A673 (cell line): ENCODE measurements around the gene SVIL. TPM values are rescaled to one million over a fixed set of nuclear protein-coding genes. Genes with fewer than 3 reads are reported as not detected.

Source experiments
- Bru-seq: library from RNA; stranded (reverse); fragments of 400-500 nt; gene quantifications from one replicate; lab custom pipeline; 2021; lab: Mats Ljungman, UMichigan
- BruChase-seq, 2 experiments: library from RNA; stranded (reverse); fragments of 400-500 nt; gene quantifications; one replicate each; lab custom pipeline; 2021; lab: Mats Ljungman, UMichigan
- BruUV-seq: library from RNA; stranded (reverse); fragments of 400-500 nt; replicated peaks from 2 replicates; lab custom pipeline; 2021; lab: Mats Ljungman, UMichigan
- CTCF ChIA-PET: fragments of 300-600 bp; sonication (Branson Sonifier 250); formaldehyde crosslinking; loops from one replicate; lab custom pipeline; 2022; ENCODE audit warnings: antibody characterized with exemption; lab: Charles Lee
- POLR2A ChIA-PET: fragments of 300-600 bp; sonication (Branson Sonifier 250); formaldehyde crosslinking; loops from one replicate; lab custom pipeline; 2022; ENCODE audit warnings: antibody characterized with exemption; ENCODE audit not compliant: low non-redundant PET; lab: Charles Lee
- DNase-seq: peaks from one replicate; pipeline ENCODE4 v3.0.0-alpha.2; 2015; ENCODE audit warnings: low spot score
- H3K27ac ChIP-seq: fragments of 200-600 bp; sonication (generic); 2 replicates; pipeline ENCODE4 v1.5.1; 2016; ENCODE audit warnings: mixed run types, low read depth, mild to moderate bottlenecking, mixed read lengths, antibody characterized with exemption, low read length; ENCODE audit not compliant: poor library complexity, severe bottlenecking
- H3K27me3 ChIP-seq: fragments of 200-600 bp; sonication (generic); replicated peaks from 2 replicates; pipeline ENCODE4 v1.6.1; 2017; ENCODE audit warnings: mixed run types, low read depth, mild to moderate bottlenecking, mixed read lengths, antibody characterized with exemption, low read length; ENCODE audit not compliant: insufficient read depth, poor library complexity
- H3K36me3 ChIP-seq: fragments of 200-600 bp; sonication (generic); 2 replicates; pipeline ENCODE4 v1.6.1; 2016; ENCODE audit warnings: mixed run types, mild to moderate bottlenecking, mixed read lengths, antibody characterized with exemption, low read length; ENCODE audit not compliant: insufficient read depth, poor library complexity, severe bottlenecking
- H3K4me1 ChIP-seq: fragments of 200-600 bp; sonication (generic); 2 replicates; pipeline ENCODE4 v1.6.1; 2017; ENCODE audit warnings: mixed run types, mild to moderate bottlenecking, mixed read lengths, antibody characterized with exemption, low read length; ENCODE audit not compliant: insufficient read depth, poor library complexity, severe bottlenecking
- H3K4me3 ChIP-seq: fragments of 200-600 bp; sonication (generic); 2 replicates; pipeline ENCODE4 v1.5.1; 2016; ENCODE audit warnings: low read depth, mixed run types, mild to moderate bottlenecking, mixed read lengths, low read length; ENCODE audit not compliant: poor library complexity, severe bottlenecking
- H3K9me3 ChIP-seq: fragments of 200-600 bp; sonication (generic); 2 replicates; pipeline ENCODE4 v1.6.1; 2016; ENCODE audit warnings: mixed run types, low read depth, mild to moderate bottlenecking, mixed read lengths, antibody characterized with exemption, low read length; ENCODE audit not compliant: poor library complexity, severe bottlenecking
- EZH2 ChIP-seq: fragments of 200-600 bp; sonication (generic); IDR thresholded peaks from 2 replicates; pipeline ENCODE4 v1.6.1; 2017; ENCODE audit warnings: borderline replicate concordance, low read depth, mild to moderate bottlenecking, mixed read lengths, antibody characterized with exemption, low read length; ENCODE audit not compliant: poor library complexity, severe bottlenecking
- intact Hi-C: fragments of 100-400 bp; cut with micrococcal nuclease; formaldehyde crosslinking; loops from one replicate; pipeline ENCODE4 v1.10.0; 2022; ENCODE audit not compliant: unreplicated experiment
- long read RNA-seq: library from polyadenylated mRNA; stranded (forward); transcript quantifications from one replicate; pipeline ENCODE4 v2.0.0, GENCODE V29; 2022
- total RNA-seq: library from RNA; stranded (reverse); gene quantifications from 2 replicates; pipeline ENCODE4 v1.2.3, GENCODE V29; 2021
- TF ChIP-seq, protein P1 (sequence below): fragments of 300-800, 200-600 bp; sonication (generic); conservative IDR thresholded peaks from 2 replicates; pipeline ENCODE4 v1.5.1; 2017; ENCODE audit warnings: low read depth, mild to moderate bottlenecking, antibody characterized with exemption, low read length, moderate library complexity, mixed read lengths

Gene SVIL
- total RNA-seq: 28.0 and 31.9 TPM in 2 replicates
- percentile 75 among the genes with signal in this experiment for Bru-seq, nascent RNA
- percentile 64 among the genes with signal in this experiment for BruChase-seq, experiment 1, labeled RNA remaining after a 2-hour chase
- percentile 69 among the genes with signal in this experiment for BruChase-seq, experiment 2, labeled RNA remaining after a 6-hour chase
- long read RNA-seq, full-length matches to known transcripts: 1 of 38 reads
- long read RNA-seq, partial matches to known transcripts: 19 of 38 reads
- long read RNA-seq, other reads (novel, unspliced or antisense): 18 of 38 reads

- H3K4me1 ChIP-seq: peaks cover 44% of the 10 kb centered on the region
- H3K9me3 ChIP-seq: no peaks in the 10 kb centered on the region
- ChIA-PET POLR2A (no interaction called here), CTCF (no interaction called here)
- intact Hi-C loops: loop anchor here (5.0 kb wide), 1 partner anchor 102 kb away; no protein-coding TSS in a partner anchor
- peak within 1 kb of the TSS; percentile 0 for H3K4me3 ChIP-seq
- no TSS peak for BruUV-seq
- DNase-seq: no peak
- H3K36me3 ChIP-seq: peaks cover 6% of the 10 kb centered on the region
- H3K27ac ChIP-seq: peak within 1 kb of the TSS; percentile 71
- TF ChIP-seq, protein P1, sequence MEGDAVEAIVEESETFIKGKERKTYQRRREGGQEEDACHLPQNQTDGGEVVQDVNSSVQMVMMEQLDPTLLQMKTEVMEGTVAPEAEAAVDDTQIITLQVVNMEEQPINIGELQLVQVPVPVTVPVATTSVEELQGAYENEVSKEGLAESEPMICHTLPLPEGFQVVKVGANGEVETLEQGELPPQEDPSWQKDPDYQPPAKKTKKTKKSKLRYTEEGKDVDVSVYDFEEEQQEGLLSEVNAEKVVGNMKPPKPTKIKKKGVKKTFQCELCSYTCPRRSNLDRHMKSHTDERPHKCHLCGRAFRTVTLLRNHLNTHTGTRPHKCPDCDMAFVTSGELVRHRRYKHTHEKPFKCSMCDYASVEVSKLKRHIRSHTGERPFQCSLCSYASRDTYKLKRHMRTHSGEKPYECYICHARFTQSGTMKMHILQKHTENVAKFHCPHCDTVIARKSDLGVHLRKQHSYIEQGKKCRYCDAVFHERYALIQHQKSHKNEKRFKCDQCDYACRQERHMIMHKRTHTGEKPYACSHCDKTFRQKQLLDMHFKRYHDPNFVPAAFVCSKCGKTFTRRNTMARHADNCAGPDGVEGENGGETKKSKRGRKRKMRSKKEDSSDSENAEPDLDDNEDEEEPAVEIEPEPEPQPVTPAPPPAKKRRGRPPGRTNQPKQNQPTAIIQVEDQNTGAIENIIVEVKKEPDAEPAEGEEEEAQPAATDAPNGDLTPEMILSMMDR: no peak
- no peak for TF ChIP-seq EZH2
- H3K27me3 ChIP-seq: no peaks in the 10 kb centered on the region
These were observed at the start of gene SVIL for GRCh38 chr10:29634764-29635625. SVIL (minus strand) TSS chr10:29634971; CDS start chr10:29555058, 79,913 bp downstream.

GRCh38 chr10:29681676-29682448 is 47.1 kb upstream of the SVIL start:
- intact Hi-C loops: no loop called here
- CTCF ChIA-PET: no interaction called here
- Histone ChIP-seq H3K4me3 (no peak overlapping the region), H3K4me1 (no peaks in the 10 kb centered on the region), H3K36me3 (no peaks in the 10 kb centered on the region), H3K9me3 (peaks cover under 1% of the 10 kb centered on the region), H3K27ac (no peak overlapping the region), H3K27me3 (no peaks in the 10 kb centered on the region)
- POLR2A ChIA-PET: no interaction called here
- no peak for TF ChIP-seq EZH2
- TF ChIP-seq, protein P1: no peak
- no TSS peak for BruUV-seq
- no peak for DNase-seq

GRCh38 chr10:29680091-29680490 is 45.3 kb upstream of the SVIL start:
- H3K9me3 ChIP-seq: peaks cover 16% of the 10 kb centered on the region
- CTCF ChIA-PET: no interaction called here

More at GRCh38 chr10:29680091-29680490, 45.3 kb upstream of the SVIL start:
- intact Hi-C loops: no loop called here
- no peak for DNase-seq
- Histone ChIP-seq H3K27me3 (no peaks in the 10 kb centered on the region), H3K36me3 (no peaks in the 10 kb centered on the region), H3K4me3 (no peak overlapping the region), H3K4me1 (no peaks in the 10 kb centered on the region), H3K27ac (no peak overlapping the region)
- TF ChIP-seq, protein P1: no peak
- TF ChIP-seq EZH2: no peak
- no TSS peak for BruUV-seq
- POLR2A ChIA-PET: no interaction called here
